ENCODE measurements around the gene CEACAM1.
"Not testable (repeated sequence)": the region's sequence is repeated elsewhere in the genome, so short reads cannot be mapped to it uniquely, and the experiment has no call there.

Gene CEACAM1

GRCh38 chr19:42472402-42473147, 55.7 kb downstream of the CEACAM1 start:
- no peak for DNase-seq

GRCh38 chr19:42471554-42472249, 56.6 kb downstream of the CEACAM1 start:
- no peak for DNase-seq

DNA sequence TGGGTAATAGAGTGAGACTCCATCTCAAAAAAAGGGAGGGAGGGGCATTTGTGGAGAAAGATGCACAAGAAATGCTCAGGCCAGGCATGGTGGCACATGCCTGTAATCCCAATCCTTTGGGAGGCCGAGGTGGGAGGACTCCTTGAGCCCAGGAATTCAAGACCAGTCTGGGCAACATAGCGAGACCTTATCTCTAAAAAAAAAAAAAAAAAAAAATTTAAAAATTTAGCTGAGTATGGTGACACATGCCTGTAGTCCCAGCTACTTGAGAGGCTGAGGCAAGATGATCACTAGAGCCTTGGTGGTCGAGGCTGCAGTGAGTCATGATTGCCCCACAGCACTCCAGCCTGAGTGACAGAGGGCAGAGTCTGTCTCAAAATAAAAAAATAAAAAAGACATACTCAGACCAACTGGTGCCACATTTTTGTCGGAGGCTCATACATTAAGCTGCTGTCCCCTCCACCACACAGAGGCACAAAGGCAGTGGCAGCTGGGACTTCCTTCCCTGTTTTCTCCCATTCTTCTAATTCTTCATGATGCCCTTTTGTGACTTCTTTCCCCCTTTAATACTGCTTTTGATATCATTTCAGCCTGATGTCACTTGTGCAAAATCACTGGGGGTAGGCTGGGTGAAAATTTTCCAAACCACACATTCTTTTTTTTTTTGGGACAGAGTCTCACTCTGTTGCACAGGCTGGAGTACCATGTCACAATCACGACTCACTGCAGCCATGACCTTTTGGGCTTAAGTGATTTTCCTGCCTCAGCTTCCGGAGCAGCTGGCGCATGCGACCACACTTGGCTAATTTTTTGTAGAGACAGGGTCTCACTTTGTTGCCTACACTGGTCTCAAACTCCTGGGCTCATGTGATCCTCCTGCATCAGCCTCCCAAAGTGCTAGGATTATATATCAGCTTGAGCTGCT, 58.7 kb downstream of the CEACAM1 start:
- no peak for DNase-seq

DNA sequence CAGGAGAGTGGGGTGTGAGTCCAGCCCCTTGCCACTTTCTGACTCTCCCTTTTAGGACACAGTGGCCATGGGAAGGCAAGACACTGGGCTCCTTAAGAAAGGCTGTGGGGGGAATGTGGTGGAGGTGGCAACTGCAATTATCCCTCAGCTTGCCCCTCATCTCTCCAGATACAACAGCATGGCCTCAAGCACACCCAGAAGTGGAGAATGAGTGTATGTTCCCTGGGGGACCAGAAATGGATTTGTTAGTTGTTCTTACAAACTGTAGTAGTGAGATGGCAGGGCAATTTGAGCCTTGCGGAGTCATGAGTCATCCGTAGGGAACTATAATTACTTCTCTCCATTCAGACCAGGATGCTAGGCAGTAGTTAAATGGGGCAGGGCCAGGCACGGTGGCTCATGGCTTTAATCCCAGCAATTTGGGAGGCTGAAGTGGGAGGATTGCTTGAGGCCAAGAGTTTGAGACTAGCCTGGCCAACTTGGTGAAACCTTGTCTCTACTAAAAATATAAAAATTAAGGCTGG, 59.9 kb downstream of the CEACAM1 start:
- no peak for DNase-seq

DNA sequence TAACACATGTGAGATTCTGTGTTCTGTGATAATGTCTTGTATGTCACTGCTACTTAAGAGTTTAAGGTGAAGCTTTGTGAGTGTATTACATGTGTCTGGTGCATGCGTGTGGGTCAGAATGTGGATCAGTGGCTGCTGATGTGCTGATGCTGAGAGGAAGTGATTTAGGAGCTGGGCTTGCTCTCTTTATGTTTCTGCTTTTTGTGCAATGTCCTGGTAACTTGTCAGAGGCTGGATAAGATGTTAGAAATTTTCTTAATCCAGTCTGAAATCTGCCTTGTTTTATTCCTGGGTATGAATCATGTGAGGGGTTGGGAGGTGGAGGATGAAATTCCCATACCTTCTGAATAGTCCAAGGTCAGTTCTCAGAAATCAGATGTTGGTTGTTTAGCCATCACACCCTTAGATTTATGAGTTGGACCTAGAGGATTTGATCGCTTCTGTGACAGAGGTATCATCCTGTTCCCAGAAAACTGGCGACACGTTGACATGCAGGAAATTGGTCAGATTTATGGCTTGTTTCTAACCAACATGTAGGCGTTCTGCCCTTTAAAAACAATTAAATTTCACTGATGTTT, 61.0 kb downstream of the CEACAM1 start:
- DNase-seq, result no peak

- no peak for DNase-seq
Measured at GRCh38 chr19:42466521-42467182, 61.6 kb downstream of the CEACAM1 start.

DNA sequence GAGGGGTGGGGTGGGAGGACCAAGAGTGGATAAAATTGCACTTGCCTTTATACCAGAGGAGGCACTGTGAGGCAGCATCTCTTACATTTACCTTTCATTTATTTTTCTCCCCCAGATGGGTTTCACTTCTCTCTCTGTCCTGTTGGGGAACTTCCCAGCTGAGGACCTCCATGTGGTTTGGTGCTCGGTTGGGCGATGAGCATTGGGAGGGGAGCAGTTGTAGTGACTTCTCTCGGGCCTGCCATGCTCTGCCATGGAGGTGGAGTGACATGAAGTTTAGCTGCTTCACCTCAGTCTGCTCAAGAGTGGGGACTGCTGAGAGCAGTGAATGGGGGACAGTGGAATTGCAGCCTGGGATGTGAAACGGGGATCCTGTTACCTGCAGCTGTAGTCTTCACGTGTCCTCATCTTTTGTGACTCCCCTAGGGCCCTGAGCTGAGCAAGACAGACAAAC, 62.4 kb downstream of the CEACAM1 start:
- no peak for DNase-seq

DNA sequence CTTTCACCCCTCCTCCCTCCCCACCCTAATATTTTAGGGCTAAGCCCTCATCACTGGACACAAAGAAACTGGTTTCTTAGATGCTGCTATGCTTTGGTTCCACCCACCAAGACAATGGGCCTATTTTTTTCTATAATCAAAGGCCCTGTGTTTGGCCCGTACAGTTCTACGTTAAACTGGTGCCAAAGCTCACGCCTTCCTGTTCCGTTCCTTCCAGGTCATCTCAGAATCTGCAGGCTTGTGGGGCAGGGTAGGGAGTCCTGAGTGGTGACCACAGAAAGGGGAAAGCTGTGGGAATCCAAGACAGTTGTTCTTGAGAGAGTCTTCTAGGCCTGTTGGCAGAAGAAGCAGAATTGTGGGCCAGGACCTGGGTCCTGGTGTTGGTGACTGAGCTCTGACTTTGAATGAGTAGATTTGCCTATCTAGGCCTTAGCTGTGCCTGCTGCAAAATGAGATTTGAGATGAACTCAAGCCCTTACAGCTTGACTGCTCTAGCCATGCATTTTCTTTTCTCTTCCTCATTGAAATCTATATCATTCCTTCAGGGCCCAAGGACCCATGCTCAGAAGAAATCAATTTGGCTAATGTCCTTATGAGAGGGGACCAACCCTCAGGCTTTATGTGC, 66.5 kb downstream of the CEACAM1 start:
- no peak for DNase-seq

DNA sequence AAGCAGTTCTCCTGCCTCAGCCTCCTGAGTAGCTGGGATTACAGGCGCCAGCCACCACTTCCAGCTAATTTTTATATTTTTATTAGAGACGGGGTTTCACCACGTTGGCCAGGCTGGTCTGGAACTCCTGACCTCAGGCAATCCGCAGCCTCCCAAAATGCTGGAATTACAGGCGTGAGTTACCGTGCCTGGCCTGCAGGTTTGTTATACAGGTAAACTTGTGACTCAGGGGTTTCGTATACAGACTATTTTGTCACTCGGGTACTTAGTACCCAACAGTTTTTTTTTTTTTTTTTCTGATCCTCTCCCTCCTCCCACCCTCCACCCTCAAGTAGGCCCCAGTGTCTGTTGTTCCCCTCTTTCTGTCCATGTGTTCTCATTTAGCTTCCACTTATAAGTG, 67.0 kb downstream of the CEACAM1 start:
- not testable (repeated sequence) for DNase-seq

DNA sequence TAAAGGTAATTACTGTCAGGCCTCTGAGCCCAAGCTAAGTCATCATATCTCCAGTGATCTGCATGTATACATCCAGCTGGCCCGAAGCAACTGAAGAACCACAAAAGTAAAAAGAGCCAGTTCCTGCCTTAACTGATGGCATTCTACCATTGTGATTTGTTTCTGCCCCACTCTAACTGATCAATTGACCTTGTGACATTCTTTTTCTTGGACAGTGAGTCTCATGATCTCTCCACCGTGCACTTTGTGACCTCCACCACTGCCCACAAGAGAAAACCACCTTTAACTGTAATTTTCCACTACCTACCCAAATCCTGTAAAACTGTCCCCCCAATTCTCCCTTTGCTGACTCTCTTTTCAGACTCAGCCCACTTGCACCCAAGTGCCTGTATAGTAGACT, 68.4 kb downstream of the CEACAM1 start:
- DNase-seq, result no peak
